HG02588 (cell line): Measurements from ENCODE around the gene TECPR2.
"Not testable (repeated sequence)": the region's sequence is repeated elsewhere in the genome, so short reads cannot be mapped to it uniquely, and the experiment has no call there.

ENCODE experiments used
- ATAC-seq: cut with Tn5 transposase; IDR thresholded peaks from one replicate; pipeline ENCODE4 v1.9.1; 2021; ENCODE audit warnings: mild to moderate bottlenecking, moderate library complexity; ENCODE audit not compliant: unreplicated experiment

TECPR2 gene

GRCh38 chr14:102362545-102363181 is at the start of gene TECPR2, which contains the start of gene CINP:
TECPR2 (plus strand) TSS chr14:102362941; CDS start chr14:102376722, 13,781 bp downstream.
CINP (minus strand) TSS chr14:102362890; CDS start chr14:102362851, 39 bp downstream.
- peak; percentile 94 for ATAC-seq

- peak; percentile 46 for ATAC-seq
Observed at GRCh38 chr14:102314242-102315011, 48.3 kb upstream of the TECPR2 start.

- ATAC-seq, result no peak
Observed at GRCh38 chr14:102315121-102315520, 47.6 kb upstream of the TECPR2 start.

- no peak for ATAC-seq
Observed at GRCh38 chr14:102316338-102316742, 46.4 kb upstream of the TECPR2 start.

GRCh38 chr14:102316743-102317563 is 45.8 kb upstream of the TECPR2 start:
- ATAC-seq, result peak; percentile 63

GRCh38 chr14:102317564-102318248 is 45.0 kb upstream of the TECPR2 start:
- no peak for ATAC-seq

GRCh38 chr14:102318781-102319276 is 43.9 kb upstream of the TECPR2 start:
- ATAC-seq, result no peak

- peak; percentile 51 for ATAC-seq
Observed at GRCh38 chr14:102319351-102320032, 43.2 kb upstream of the TECPR2 start, which contains the start of gene ZNF839. ZNF839 (plus strand) TSS chr14:102319746; CDS start chr14:102319766, 20 bp downstream.

- ATAC-seq, result peak; percentile 26
Observed at GRCh38 chr14:102320033-102320660, 42.6 kb upstream of the TECPR2 start.

GRCh38 chr14:102320671-102321455 is 41.9 kb upstream of the TECPR2 start:
- no peak for ATAC-seq

GRCh38 chr14:102321456-102322422 is 41.0 kb upstream of the TECPR2 start:
- no peak for ATAC-seq

GRCh38 chr14:102323102-102323501 is 39.6 kb upstream of the TECPR2 start:
- ATAC-seq, result no peak

- ATAC-seq, result no peak
Observed at GRCh38 chr14:102325791-102326345, 36.9 kb upstream of the TECPR2 start.

- no peak for ATAC-seq
Observed at GRCh38 chr14:102326583-102326982, 36.2 kb upstream of the TECPR2 start.

GRCh38 chr14:102329381-102329780 is 33.4 kb upstream of the TECPR2 start:
- ATAC-seq, result not testable (repeated sequence)

- ATAC-seq, result no peak
Observed at GRCh38 chr14:102330806-102331205, 31.9 kb upstream of the TECPR2 start.

GRCh38 chr14:102333390-102333789 is 29.4 kb upstream of the TECPR2 start:
- ATAC-seq, result no peak
